ENCODE results near the gene CSTPP1. TPM values are rescaled to one million over a fixed set of nuclear protein-coding genes. Genes with fewer than 3 reads are reported as not detected.

The CSTPP1 gene, protein sequence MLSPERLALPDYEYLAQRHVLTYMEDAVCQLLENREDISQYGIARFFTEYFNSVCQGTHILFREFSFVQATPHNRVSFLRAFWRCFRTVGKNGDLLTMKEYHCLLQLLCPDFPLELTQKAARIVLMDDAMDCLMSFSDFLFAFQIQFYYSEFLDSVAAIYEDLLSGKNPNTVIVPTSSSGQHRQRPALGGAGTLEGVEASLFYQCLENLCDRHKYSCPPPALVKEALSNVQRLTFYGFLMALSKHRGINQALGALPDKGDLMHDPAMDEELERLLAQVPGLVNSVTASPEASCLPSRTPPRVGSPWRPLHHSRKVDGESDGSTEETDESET
- total RNA-seq (2022; extraction: Qiagen RNA extraction) = 26.7 to 34.4 TPM (median 29.3 TPM) in 5 replicates

GRCh38 chr11:46936138-46937110, at the start of gene CSTPP1:
CSTPP1 (plus strand) TSS chr11:46936761; CDS start chr11:46936806, 45 bp downstream.

DNA sequence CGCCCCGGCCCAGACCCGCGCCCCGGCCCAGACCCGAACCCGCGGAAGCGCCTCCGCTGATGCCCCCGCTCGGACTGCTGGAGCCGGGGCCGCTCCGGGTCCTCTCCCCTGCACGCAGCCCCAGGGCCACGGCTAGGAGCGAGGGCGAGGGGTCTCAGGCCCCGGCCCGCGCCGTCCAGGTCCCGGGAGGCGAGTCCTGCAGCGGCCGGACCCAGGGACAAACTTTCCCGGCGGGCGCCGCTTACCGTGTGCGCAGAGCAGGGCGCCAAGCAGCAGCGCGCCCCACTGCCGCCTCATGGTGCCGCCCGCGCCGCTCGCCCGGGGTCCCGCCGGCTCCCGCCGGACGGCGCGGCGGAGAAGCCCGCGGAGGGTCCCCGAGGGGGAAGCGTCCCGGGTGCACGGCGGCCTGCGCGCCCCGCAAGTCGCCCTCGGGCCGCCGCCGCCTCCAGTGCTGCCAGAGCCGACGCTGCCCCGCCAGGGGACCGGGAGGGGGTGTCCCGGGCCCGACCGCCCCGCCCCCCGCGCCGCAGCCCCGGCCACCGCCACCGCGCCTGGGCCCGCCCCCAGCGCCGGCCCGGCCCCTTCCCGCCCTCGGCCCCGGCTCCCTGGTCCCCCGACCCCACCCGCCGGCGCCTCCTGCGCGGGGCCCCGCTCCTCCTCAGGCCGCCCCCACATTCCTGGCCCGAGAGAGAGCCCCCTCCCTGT, 18.3 kb upstream of the CSTPP1 start, which contains the start of gene LRP4:
Gene LRP4 (minus strand): TSS at position 468 of the 705 bp plus-strand sequence. CDS start 171 bp downstream, at position 297.

GRCh38 chr11:47176328-47177228, 240.0 kb downstream of the CSTPP1 start, which contains the start of gene ARFGAP2:
ARFGAP2 (minus strand) TSS chr11:47176879; CDS start chr11:47176853, 26 bp downstream.

DNA sequence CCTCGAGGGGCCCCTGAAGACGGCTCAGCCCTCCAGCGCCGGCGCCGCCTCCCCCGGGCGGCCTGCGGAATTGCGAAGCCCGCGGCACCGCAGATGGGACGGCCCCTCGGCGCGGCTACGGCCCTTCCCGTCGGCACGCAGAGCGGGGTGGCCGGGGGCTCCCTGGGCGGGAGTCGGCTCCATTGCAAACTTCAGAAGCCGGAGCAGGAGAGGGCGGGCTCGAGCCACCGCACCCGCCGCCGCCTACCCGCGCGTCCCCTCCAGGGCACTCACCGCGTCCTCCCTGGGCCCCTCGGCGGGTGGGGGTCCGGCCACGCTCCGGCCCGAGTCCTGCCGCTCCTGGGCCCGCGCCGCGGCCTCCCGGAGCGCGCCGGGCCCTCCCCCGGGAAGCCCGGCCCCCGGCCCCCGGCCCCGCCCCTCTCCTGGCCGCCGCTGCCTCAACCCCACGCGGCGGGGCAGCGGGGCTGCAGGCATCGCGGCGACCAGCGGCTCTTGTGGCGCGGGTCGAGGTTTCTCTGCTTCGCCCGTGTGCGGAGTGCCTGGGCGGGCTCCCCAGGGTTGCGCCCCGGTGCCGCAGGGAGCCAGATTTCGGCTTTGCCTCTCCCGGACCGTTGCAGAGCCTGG, 249.6 kb downstream of the CSTPP1 start, which contains the start of gene PACSIN3:
Gene PACSIN3 (minus strand): TSS at position 359 of the 624 bp plus-strand sequence. CDS start 3,707 bp downstream, outside the sequence.

Other genes with a start within 250 kb of the CSTPP1 start
- 55.8 to 60.5 TPM (median 56.5 TPM) in 5 replicates for gene ARHGAP1, start 236.1 kb upstream of the CSTPP1 start, total RNA-seq (2022; extraction: Qiagen RNA extraction)
- gene ZNF408, start 235.7 kb upstream of the CSTPP1 start, total RNA-seq (2022; extraction: Qiagen RNA extraction) = 16.9 to 21.1 TPM (median 17.4 TPM) in 5 replicates
- 1.7 to 2.4 TPM (median 2.1 TPM) in 5 replicates for gene F2, start 217.5 kb upstream of the CSTPP1 start, total RNA-seq (2022; extraction: Qiagen RNA extraction)
- 59.2 to 72.5 TPM (median 69.0 TPM) in 5 replicates for gene CKAP5, start 90.5 kb upstream of the CSTPP1 start, total RNA-seq (2022; extraction: Qiagen RNA extraction)
- 6.4 to 8.0 TPM (median 7.3 TPM) in 5 replicates for gene LRP4, start 18.2 kb upstream of the CSTPP1 start, total RNA-seq (2022; extraction: Qiagen RNA extraction)
- gene ARFGAP2, start 240.1 kb downstream of the CSTPP1 start, total RNA-seq (2022; extraction: Qiagen RNA extraction) = 26.8 to 29.1 TPM (median 29.0 TPM) in 5 replicates
- 23.2 to 29.2 TPM (median 28.0 TPM) in 5 replicates for gene PACSIN3, start 249.7 kb downstream of the CSTPP1 start, total RNA-seq (2022; extraction: Qiagen RNA extraction)